HCT116 (cell line): ENCODE measurements around the gene ADH6.

Source experiments
- ATF3 ChIP-seq: IDR thresholded peaks from 2 replicates; pipeline ENCODE4 v1.6.1; 2012
- CBX3 ChIP-seq: IDR thresholded peaks from 2 replicates; pipeline ENCODE4 v1.6.1; 2012; ENCODE audit warnings: low read depth
- EZH2phosphoT487 ChIP-seq: fragments of 200-600 bp; IDR thresholded peaks from 2 replicates; pipeline ENCODE4 v1.6.1; 2018; ENCODE audit warnings: antibody characterized with exemption, borderline replicate concordance
- POLR2AphosphoS5 ChIP-seq: IDR thresholded peaks from 2 replicates; pipeline ENCODE4 v1.6.1; 2011; ENCODE audit warnings: mild to moderate bottlenecking, low read depth, low read length, moderate library complexity
- RAD21 ChIP-seq: IDR thresholded peaks from 2 replicates; pipeline ENCODE4 v1.6.1; 2012; ENCODE audit warnings: low read depth, mild to moderate bottlenecking
- TCF7L2 ChIP-seq: IDR thresholded peaks from 2 replicates; pipeline ENCODE4 v1.7.0; 2011; ENCODE audit warnings: borderline replicate concordance, inconsistent platforms; ENCODE audit not compliant: insufficient read depth, insufficient read length; ENCODE audit errors: extremely low read depth
- YY1 ChIP-seq: IDR thresholded peaks from 2 replicates; pipeline ENCODE4 v1.6.1; 2011; ENCODE audit warnings: low read length, low read depth, moderate library complexity, mild to moderate bottlenecking; ENCODE audit not compliant: insufficient replicate concordance; ENCODE audit errors: extremely low read depth
- TF ChIP-seq, protein P1 (sequence below), 3 experiments: fragments of 200-600 bp in 1 of 3; sonication (generic) in 1 of 3; IDR thresholded peaks in 2 of 3; conservative IDR thresholded peaks in 1 of 3; 2 replicates each; pipeline ENCODE4 v1.5.1; 2012 to 2017; ENCODE audit warnings: low read depth in 2 of 3, low read length in 2 of 3, antibody characterized with exemption in 1 of 3, borderline replicate concordance in 1 of 3, control low read depth in 1 of 3, mild to moderate bottlenecking in 1 of 3, mixed read lengths in 1 of 3, mixed run types in 1 of 3, moderate library complexity in 1 of 3; ENCODE audit not compliant: insufficient read depth in 1 of 3
- TF ChIP-seq, protein P2 (sequence below): IDR thresholded peaks from 2 replicates; pipeline ENCODE4 v1.6.1; 2012

- TF ChIP-seq CBX3, result no peak
- no peak for TF ChIP-seq TCF7L2
- TF ChIP-seq RAD21, result peak; percentile 48
- TF ChIP-seq, protein P1, sequence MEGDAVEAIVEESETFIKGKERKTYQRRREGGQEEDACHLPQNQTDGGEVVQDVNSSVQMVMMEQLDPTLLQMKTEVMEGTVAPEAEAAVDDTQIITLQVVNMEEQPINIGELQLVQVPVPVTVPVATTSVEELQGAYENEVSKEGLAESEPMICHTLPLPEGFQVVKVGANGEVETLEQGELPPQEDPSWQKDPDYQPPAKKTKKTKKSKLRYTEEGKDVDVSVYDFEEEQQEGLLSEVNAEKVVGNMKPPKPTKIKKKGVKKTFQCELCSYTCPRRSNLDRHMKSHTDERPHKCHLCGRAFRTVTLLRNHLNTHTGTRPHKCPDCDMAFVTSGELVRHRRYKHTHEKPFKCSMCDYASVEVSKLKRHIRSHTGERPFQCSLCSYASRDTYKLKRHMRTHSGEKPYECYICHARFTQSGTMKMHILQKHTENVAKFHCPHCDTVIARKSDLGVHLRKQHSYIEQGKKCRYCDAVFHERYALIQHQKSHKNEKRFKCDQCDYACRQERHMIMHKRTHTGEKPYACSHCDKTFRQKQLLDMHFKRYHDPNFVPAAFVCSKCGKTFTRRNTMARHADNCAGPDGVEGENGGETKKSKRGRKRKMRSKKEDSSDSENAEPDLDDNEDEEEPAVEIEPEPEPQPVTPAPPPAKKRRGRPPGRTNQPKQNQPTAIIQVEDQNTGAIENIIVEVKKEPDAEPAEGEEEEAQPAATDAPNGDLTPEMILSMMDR (IDR thresholded peaks at IDR 0.05 in 2 of 3, conservative IDR thresholded peaks at IDR 0.05 in 1 of 3; ENCODE audit: borderline replicate concordance in 1 of 3, insufficient read depth in 1 of 3, low read depth in 2 of 3, low read length in 2 of 3), result peak; percentile 15 to 20 (median 17); a peak in 2 of 6 replicates
- no peak for TF ChIP-seq EZH2phosphoT487
- TF ChIP-seq, protein P2, sequence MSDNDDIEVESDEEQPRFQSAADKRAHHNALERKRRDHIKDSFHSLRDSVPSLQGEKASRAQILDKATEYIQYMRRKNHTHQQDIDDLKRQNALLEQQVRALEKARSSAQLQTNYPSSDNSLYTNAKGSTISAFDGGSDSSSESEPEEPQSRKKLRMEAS, result no peak
- TF ChIP-seq POLR2AphosphoS5, result no peak
- TF ChIP-seq YY1, result no peak
- TF ChIP-seq ATF3, result no peak
These were observed 59.3 kb downstream of the ADH6 start for GRCh38 chr4:99159699-99160098.
